HFFc6 (cell line): ENCODE results near the gene NLGN4Y. TPM values are rescaled to one million over a fixed set of nuclear protein-coding genes. Genes with fewer than 3 reads are reported as not detected.

Source experiments
- DNase-seq: peaks from one replicate; pipeline ENCODE4 v3.0.0-alpha.2; 2018
- H3K27ac Mint-ChIP-seq: 2 replicates; pipeline ENCODE4 v1.8.0; 2020; ENCODE audit warnings: mild to moderate bottlenecking, mixed read lengths
- H3K27me3 Mint-ChIP-seq: 2 replicates; pipeline ENCODE4 v1.8.0; 2021; ENCODE audit warnings: mild to moderate bottlenecking, moderate library complexity, mixed read lengths; ENCODE audit not compliant: insufficient read depth
- H3K36me3 Mint-ChIP-seq: 2 replicates; pipeline ENCODE4 v1.8.0; 2021; ENCODE audit warnings: low read depth, mixed read lengths
- H3K4me1 Mint-ChIP-seq: 2 replicates; pipeline ENCODE4 v1.8.0; 2020; ENCODE audit warnings: low read depth, mixed read lengths
- H3K4me3 Mint-ChIP-seq: 2 replicates; pipeline ENCODE4 v1.8.0; 2020; ENCODE audit warnings: mild to moderate bottlenecking, moderate library complexity, mixed read lengths
- H3K9me3 Mint-ChIP-seq: 2 replicates; pipeline ENCODE4 v1.8.0; 2020; ENCODE audit warnings: mild to moderate bottlenecking, mixed read lengths
- total RNA-seq, 6 experiments: library from RNA; stranded (reverse); fragmentation: NEBNext Ultra II Directional; extraction: Animal tissue kit (Norgen Biotek cat#: 25700); gene quantifications; 2 replicates in 1 of 6; 3 replicates in 5 of 6; pipeline ENCODE4 v1.2.3, GENCODE V29; 2021
- TF ChIP-seq, protein P1 (sequence below): fragments of 200-600 bp; sonication (generic); IDR thresholded peaks from 2 replicates; pipeline ENCODE4 v1.5.0; 2021; ENCODE audit warnings: antibody characterized with exemption, mild to moderate bottlenecking

The NLGN4Y gene
- total RNA-seq, 6 experiments from 2014 or later, result 12.5 to 19.2 (median 16.5) TPM

- peaks cover 11% of the 10 kb centered on the region for H3K9me3 Mint-ChIP-seq
- H3K4me1 Mint-ChIP-seq, result no peaks in the 10 kb centered on the region
- no peaks in the 10 kb centered on the region for H3K36me3 Mint-ChIP-seq
- H3K27ac Mint-ChIP-seq, result no peak overlapping the region
- no peak overlapping the region for H3K4me3 Mint-ChIP-seq
- H3K27me3 Mint-ChIP-seq, result no peaks in the 10 kb centered on the region; the same call in 1 of the 2 replicates
- no peak for DNase-seq
- TF ChIP-seq, protein P1, sequence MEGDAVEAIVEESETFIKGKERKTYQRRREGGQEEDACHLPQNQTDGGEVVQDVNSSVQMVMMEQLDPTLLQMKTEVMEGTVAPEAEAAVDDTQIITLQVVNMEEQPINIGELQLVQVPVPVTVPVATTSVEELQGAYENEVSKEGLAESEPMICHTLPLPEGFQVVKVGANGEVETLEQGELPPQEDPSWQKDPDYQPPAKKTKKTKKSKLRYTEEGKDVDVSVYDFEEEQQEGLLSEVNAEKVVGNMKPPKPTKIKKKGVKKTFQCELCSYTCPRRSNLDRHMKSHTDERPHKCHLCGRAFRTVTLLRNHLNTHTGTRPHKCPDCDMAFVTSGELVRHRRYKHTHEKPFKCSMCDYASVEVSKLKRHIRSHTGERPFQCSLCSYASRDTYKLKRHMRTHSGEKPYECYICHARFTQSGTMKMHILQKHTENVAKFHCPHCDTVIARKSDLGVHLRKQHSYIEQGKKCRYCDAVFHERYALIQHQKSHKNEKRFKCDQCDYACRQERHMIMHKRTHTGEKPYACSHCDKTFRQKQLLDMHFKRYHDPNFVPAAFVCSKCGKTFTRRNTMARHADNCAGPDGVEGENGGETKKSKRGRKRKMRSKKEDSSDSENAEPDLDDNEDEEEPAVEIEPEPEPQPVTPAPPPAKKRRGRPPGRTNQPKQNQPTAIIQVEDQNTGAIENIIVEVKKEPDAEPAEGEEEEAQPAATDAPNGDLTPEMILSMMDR, result no peak
These were observed 347.6 kb downstream of the NLGN4Y start for GRCh38 chrY:14871971-14872370.
